HepG2 (cell line): Measurements from ENCODE around the gene KLHL35. TPM values are rescaled to one million over a fixed set of nuclear protein-coding genes. Genes with fewer than 3 reads are reported as not detected.

Experiments used
- CBX1 ChIP-seq: IDR thresholded peaks from one replicate; pipeline ENCODE4 v1.6.1; 2016; ENCODE audit warnings: antibody characterized with exemption, low read depth
- FOXA3 ChIP-seq: IDR thresholded peaks from 2 replicates; pipeline ENCODE4 v1.6.1; 2016; ENCODE audit warnings: missing genetic modification reagents, missing compliant biosample characterization
- GLMP ChIP-seq: sonication (generic); formaldehyde crosslinking; IDR thresholded peaks from 2 replicates; pipeline ENCODE4 v1.9.0; 2021; ENCODE audit warnings: missing genetic modification reagents, mild to moderate bottlenecking, borderline replicate concordance
- GZF1 ChIP-seq: sonication (generic); formaldehyde crosslinking; IDR thresholded peaks from 2 replicates; pipeline ENCODE4 v1.5.1; 2020; ENCODE audit warnings: mild to moderate bottlenecking, missing genetic modification reagents
- HNRNPUL1 ChIP-seq: fragments of 200-400 bp; formaldehyde crosslinking; IDR thresholded peaks from 2 replicates; pipeline ENCODE4 v1.6.1; 2017; ENCODE audit warnings: low read depth, mild to moderate bottlenecking, low read length, moderate library complexity
- MAFK ChIP-seq, 2 experiments: IDR thresholded peaks in 1 of 2; conservative IDR thresholded peaks in 1 of 2; 2 replicates each; pipeline ENCODE4 v1.6.1; 2011; ENCODE audit warnings: improper control_type of control experiment in 2 of 2, low read length in 2 of 2
- MBD4 ChIP-seq: IDR thresholded peaks from 2 replicates; pipeline ENCODE4 v1.6.1; 2012; ENCODE audit warnings: low read length, inconsistent platforms, borderline replicate concordance
- NCOA2 ChIP-seq: sonication (generic); formaldehyde crosslinking; IDR thresholded peaks from 2 replicates; pipeline ENCODE4 v1.8.0; 2022; ENCODE audit warnings: inconsistent platforms
- NFIC ChIP-seq: IDR thresholded peaks from 2 replicates; pipeline ENCODE4 v1.6.1; 2012; ENCODE audit warnings: mild to moderate bottlenecking, low read length, inconsistent platforms
- NFKB2 ChIP-seq: sonication (generic); formaldehyde crosslinking; IDR thresholded peaks from 2 replicates; pipeline ENCODE4 v1.4.0; 2020; ENCODE audit warnings: missing genetic modification reagents, borderline replicate concordance
- PPARG ChIP-seq: conservative IDR thresholded peaks from 2 replicates; pipeline ENCODE4 v1.6.1; 2016; ENCODE audit warnings: missing biosample characterization, missing genetic modification reagents
- RBFOX2 ChIP-seq: fragments of 200-400 bp; formaldehyde crosslinking; IDR thresholded peaks from 2 replicates; pipeline ENCODE4 v1.6.1; 2017; ENCODE audit warnings: low read depth, mild to moderate bottlenecking, low read length
- SCMH1 ChIP-seq: sonication (generic); formaldehyde crosslinking; IDR thresholded peaks from 2 replicates; pipeline ENCODE4 v1.9.0; 2021; ENCODE audit warnings: missing genetic modification reagents, mild to moderate bottlenecking, borderline replicate concordance
- SKI ChIP-seq: fragments of 450-650 bp; IDR thresholded peaks from one replicate; pipeline ENCODE4 v1.6.1; 2018; ENCODE audit warnings: mild to moderate bottlenecking; ENCODE audit not compliant: partially characterized antibody
- U2AF1 ChIP-seq: fragments of 200-400 bp; formaldehyde crosslinking; optimal IDR thresholded peaks from 2 replicates; pipeline ENCODE3; 2017; ENCODE audit warnings: mild to moderate bottlenecking, low read depth, low read length
- YEATS2 ChIP-seq: sonication (generic); formaldehyde crosslinking; IDR thresholded peaks from 2 replicates; pipeline ENCODE4 v1.4.0; 2020; ENCODE audit warnings: missing genetic modification reagents, borderline replicate concordance
- ZHX1 ChIP-seq: sonication (generic); formaldehyde crosslinking; IDR thresholded peaks from 2 replicates; pipeline ENCODE4 v1.8.1; 2022; ENCODE audit warnings: low read depth, mild to moderate bottlenecking, missing genetic modification reagents
- ZNF501 ChIP-seq: sonication (generic); formaldehyde crosslinking; IDR thresholded peaks from 2 replicates; pipeline ENCODE4 v1.5.1; 2020; ENCODE audit warnings: mild to moderate bottlenecking, moderate library complexity, missing genetic modification reagents
- ZNF562 ChIP-seq: sonication (generic); formaldehyde crosslinking; IDR thresholded peaks from 2 replicates; pipeline ENCODE4 v1.8.0; 2022; ENCODE audit warnings: missing genetic modification reagents, borderline replicate concordance
- ZNF672 ChIP-seq: sonication (generic); formaldehyde crosslinking; IDR thresholded peaks from 2 replicates; pipeline ENCODE4 v1.8.1; 2022; ENCODE audit warnings: missing genetic modification reagents
- ZNF781 ChIP-seq: sonication (generic); formaldehyde crosslinking; IDR thresholded peaks from 2 replicates; pipeline ENCODE4 v1.5.1; 2020; ENCODE audit warnings: borderline replicate concordance, mild to moderate bottlenecking, missing genetic modification reagents; ENCODE audit errors: not compliant biosample characterization
- ZNF790 ChIP-seq: sonication (generic); formaldehyde crosslinking; IDR thresholded peaks from 2 replicates; pipeline ENCODE4 v1.8.0; 2022; ENCODE audit warnings: missing genetic modification reagents, mild to moderate bottlenecking, borderline replicate concordance
- polyA plus RNA-seq, 8 experiments: library from polyadenylated mRNA; depleted of rRNA in 3 of 8; stranded (reverse) in 7 of 8; unstranded in 1 of 8; fragments of >200 nt; fragmentation: Illumina TruSeq in 4 of 8; extraction: Trizol in 4 of 8; gene quantifications; 2 replicates each; pipeline versions ENCODE4 v1.2.1 to v1.2.3, GENCODE V29; 2011 to 2016; ENCODE audit warnings: low read depth in 4 of 8, missing spikeins in 1 of 8, mixed read lengths in 1 of 8; ENCODE audit not compliant: insufficient read depth in 1 of 8
- total RNA-seq, 5 experiments: library from RNA; depleted of rRNA; stranded (reverse); fragments of >200 nt; fragmentation: Illumina TruSeq; extraction: Trizol; gene quantifications; 2 replicates each; pipeline ENCODE4 v1.2.3, GENCODE V29; 2016; ENCODE audit warnings: low read depth in 1 of 5
- TF ChIP-seq, protein P1 (sequence below): sonication (generic); formaldehyde crosslinking; IDR thresholded peaks from 2 replicates; pipeline ENCODE4 v1.8.1; 2023; ENCODE audit warnings: mild to moderate bottlenecking, moderate library complexity, missing genetic modification reagents
- TF ChIP-seq, protein P2 (sequence below): sonication (generic); formaldehyde crosslinking; IDR thresholded peaks from 2 replicates; pipeline ENCODE4 v1.4.0; 2020; ENCODE audit warnings: mild to moderate bottlenecking, missing genetic modification reagents

KLHL35 gene
- total and polyA plus RNA-seq, 2 of the 13 experiments (the other 11 are each of a cell fraction or from before 2014, with no cell fraction given): not detected

DNA sequence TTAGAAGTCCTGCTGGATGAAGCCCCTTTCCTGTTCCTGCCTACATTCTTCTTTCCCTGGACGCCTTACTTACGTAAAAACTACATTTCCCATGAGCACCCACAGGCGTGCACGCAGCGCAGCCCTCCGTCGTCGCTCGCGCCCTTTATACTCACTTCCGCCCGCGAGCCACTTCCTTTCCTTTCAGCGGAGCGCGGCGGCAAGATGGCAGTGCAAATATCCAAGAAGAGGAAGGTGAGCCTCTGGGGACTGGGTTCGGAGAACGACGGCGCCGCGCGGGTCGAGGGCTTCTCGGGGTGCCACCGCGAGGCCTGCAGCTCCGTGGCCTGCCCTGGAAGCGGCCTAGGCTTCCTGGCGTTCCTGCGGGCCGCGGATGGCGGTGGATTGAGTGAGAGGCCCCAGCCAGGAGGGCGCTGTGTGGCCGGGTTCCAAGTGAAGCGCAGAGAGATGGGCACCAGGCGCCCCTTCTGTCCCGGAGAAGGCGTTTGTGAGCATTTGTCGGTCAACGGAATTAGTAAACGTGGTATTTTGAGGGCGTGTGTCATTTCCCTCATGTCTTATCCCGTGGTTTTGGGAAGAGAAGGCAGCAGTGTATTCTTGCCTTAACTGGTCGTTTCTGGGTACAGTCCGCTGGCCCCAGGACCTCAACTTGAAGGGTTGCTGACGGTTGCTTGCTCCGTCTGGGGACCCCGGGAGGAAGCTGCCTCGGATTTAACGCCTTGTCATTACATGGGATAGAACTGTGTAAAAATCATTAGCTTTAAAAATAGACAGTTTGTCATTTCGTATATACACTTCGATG lies 33.5 kb downstream of the KLHL35 start, which contains the start of gene RPS3 (continued):
- TF ChIP-seq MAFK (conservative IDR thresholded peaks at IDR 0.05 in 1 of 2, IDR thresholded peaks at IDR 0.05 in 1 of 2; ENCODE audit: low read length in 2 of 2) (no peak), ZHX1 (0 out of 2 replicates have a peak, but pooled peaks have one; percentile 26), NFKB2 (peak; percentile 85; the same call in 1 of the 2 replicates), ZNF501 (peak; percentile 95), MBD4 (no peak), FOXA3 (CRISPR knock-in tag) (peak; percentile 70), GZF1 (CRISPR knock-in tag) (no peak), NCOA2 (CRISPR knock-in tag) (peak; percentile 71), U2AF1 (peak; percentile 96), SKI (no peak), ZNF672 (CRISPR knock-in tag) (no peak), ZNF781 (peak; percentile 95), RBFOX2 (peak; percentile 99), YEATS2 (peak; percentile 100), GLMP (no peak), ZNF562 (CRISPR knock-in tag) (no peak), ZNF790 (peak; percentile 69; the same call in 1 of the 2 replicates), NFIC (no peak), SCMH1 (no peak), CBX1 (peak; percentile 91), PPARG (CRISPR knock-in tag) (peak; percentile 92), HNRNPUL1 (no peak)
- TF ChIP-seq, protein P1, sequence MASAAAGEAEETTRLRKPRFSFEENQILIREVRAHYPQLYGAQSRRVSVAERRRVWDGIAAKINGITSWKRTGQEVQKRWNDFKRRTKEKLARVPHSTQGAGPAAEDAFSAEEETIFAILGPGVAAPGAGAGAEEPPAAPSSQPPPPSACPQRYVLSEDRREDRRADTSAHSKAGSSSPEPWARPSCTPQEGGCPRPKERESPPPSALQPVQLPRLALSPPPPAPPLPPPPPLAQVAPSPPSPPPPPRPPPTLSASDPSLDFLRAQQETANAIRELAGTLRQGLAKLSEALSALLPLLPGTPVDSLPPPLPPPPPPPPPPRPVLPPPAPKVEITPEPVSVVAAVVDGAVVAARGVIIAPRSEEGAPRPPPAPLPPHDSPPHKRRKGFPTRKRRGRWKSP: peak; percentile 94
- TF ChIP-seq, protein P2, sequence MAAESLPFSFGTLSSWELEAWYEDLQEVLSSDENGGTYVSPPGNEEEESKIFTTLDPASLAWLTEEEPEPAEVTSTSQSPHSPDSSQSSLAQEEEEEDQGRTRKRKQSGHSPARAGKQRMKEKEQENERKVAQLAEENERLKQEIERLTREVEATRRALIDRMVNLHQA (CRISPR knock-in tag): no peak
